Common myeloid progenitor, CD34-positive (primary cell): ENCODE results near the gene TRAF5.

Source experiments
- CTCF ChIA-PET: fragments of 350-600 bp; sonication (Branson Sonifier 250); formaldehyde crosslinking; loops from one replicate; lab custom pipeline; 2021; ENCODE audit warnings: antibody characterized with exemption; lab: Charles Lee
- POLR2A ChIA-PET: fragments of 350-600 bp; sonication (Branson Sonifier 250); formaldehyde crosslinking; loops from one replicate; lab custom pipeline; 2021; ENCODE audit warnings: antibody characterized with exemption; lab: Charles Lee
- DNase-seq, 3 donors: peaks; one replicate each; pipeline versions ENCODE4 v3.0.0 to v3.0.0-alpha.2; 2013
- H3K27ac ChIP-seq, 2 experiments: 1 replicate in 1 of 2; 2 replicates in 1 of 2; pipeline ENCODE4 v1.7.0; 2013; ENCODE audit warnings: inconsistent platforms in 2 of 2, low read length in 2 of 2, mild to moderate bottlenecking in 2 of 2, low read depth in 1 of 2, moderate library complexity in 1 of 2; ENCODE audit not compliant: severe bottlenecking in 2 of 2, insufficient read depth in 1 of 2, poor library complexity in 1 of 2
- H3K27me3 ChIP-seq, 5 experiments: replicated peaks in 2 of 5; 1 replicate in 3 of 5; 2 replicates in 2 of 5; pipeline versions ENCODE4 v1.6.1 to v1.7.0; 2013; ENCODE audit warnings: low read length in 4 of 5, mild to moderate bottlenecking in 2 of 5, moderate library complexity in 2 of 5, inconsistent platforms in 1 of 5; ENCODE audit not compliant: insufficient read depth in 5 of 5, control insufficient read depth in 4 of 5
- H3K36me3 ChIP-seq, 4 experiments: 1 replicate in 2 of 4; 2 replicates in 2 of 4; pipeline versions ENCODE4 v1.6.1 to v1.7.0; 2013; ENCODE audit warnings: low read length in 3 of 4, control low read depth in 1 of 4, mild to moderate bottlenecking in 1 of 4; ENCODE audit not compliant: control insufficient read depth in 4 of 4, insufficient read depth in 4 of 4
- H3K4me1 ChIP-seq, 4 experiments: 1 replicate in 3 of 4; 2 replicates in 1 of 4; pipeline versions ENCODE4 v1.6.1 to v1.7.1; 2013; ENCODE audit warnings: low read length in 3 of 4, mild to moderate bottlenecking in 3 of 4, control low read depth in 1 of 4, inconsistent platforms in 1 of 4, moderate library complexity in 1 of 4; ENCODE audit not compliant: control insufficient read depth in 4 of 4, insufficient read depth in 4 of 4; ENCODE audit errors: control extremely low read depth in 1 of 4
- H3K4me3 ChIP-seq, 7 experiments: 1 replicate in 4 of 7; 2 replicates in 3 of 7; pipeline versions ENCODE4 v1.5.1 to v1.7.0; 2013; ENCODE audit warnings: mild to moderate bottlenecking in 7 of 7, low read length in 6 of 7, moderate library complexity in 6 of 7, inconsistent platforms in 2 of 7, low read depth in 2 of 7, control low read depth in 1 of 7; ENCODE audit not compliant: insufficient read depth in 4 of 7, control insufficient read depth in 1 of 7; ENCODE audit errors: extremely low read depth in 1 of 7
- H3K9me3 ChIP-seq, 5 experiments: 1 replicate in 4 of 5; 2 replicates in 1 of 5; pipeline versions ENCODE4 v1.6.1 to v1.7.1; 2013; ENCODE audit warnings: low read length in 4 of 5, mild to moderate bottlenecking in 2 of 5, inconsistent platforms in 1 of 5, low read depth in 1 of 5, moderate library complexity in 1 of 5; ENCODE audit not compliant: control insufficient read depth in 4 of 5, insufficient read depth in 2 of 5; ENCODE audit errors: control extremely low read depth in 1 of 5
- WGBS: methylation state at CpG from one replicate; pipeline ENCODE4 v1.1.5; 2013; ENCODE audit not compliant: insufficient coverage; 5-methylcytosine and 5-hydroxymethylcytosine counted together

The TRAF5 gene

DNA sequence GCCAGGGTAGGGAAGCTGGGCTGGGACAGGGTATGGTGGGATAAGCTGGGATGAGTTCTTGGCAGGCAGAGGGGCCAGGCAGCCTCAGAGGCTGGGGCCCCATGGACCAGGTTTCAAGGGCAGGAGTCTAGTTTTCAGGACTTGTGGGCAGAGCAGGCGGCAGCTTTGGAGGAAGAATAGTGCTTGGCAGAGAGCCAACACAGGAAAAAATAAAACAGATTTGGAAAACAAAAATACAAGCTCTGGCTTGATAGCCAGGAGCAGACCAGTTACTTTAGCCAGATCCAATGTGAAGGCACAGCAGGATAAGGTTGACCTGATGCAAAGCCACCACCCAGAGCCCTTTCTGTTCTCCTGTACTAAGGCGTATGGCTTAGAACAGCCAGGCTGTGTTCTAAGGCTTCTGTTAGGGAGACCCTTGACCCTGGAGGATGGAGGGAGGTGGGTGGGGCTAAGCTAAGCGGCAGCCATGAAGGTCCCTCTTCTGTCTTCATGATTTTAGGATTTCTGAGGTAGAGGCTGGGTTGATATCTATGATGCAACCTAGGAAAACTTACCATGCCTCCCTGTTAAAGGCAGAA is 5.5 kb downstream of the TRAF5 start:
- Histone ChIP-seq H3K4me1 (peaks cover 27 to 78% (median 68%) of the 10 kb centered on the region in 4 experiments), H3K27me3 (no peaks in the 10 kb centered on the region), H3K36me3 (peaks cover 0 to 6% (median 0%) of the 10 kb centered on the region in 4 experiments), H3K9me3 (no peaks in the 10 kb centered on the region), H3K27ac (peak overlapping the region in 1 of 2 experiments; percentile 32), H3K4me3 (no peak overlapping the region)
- DNase-seq: no peak
- ChIA-PET POLR2A (interaction anchor here (0.6 kb wide), 1 partner anchor 374 kb away, joined by 5 read pairs; no protein-coding TSS in a partner anchor), CTCF (interaction anchor here (1.1 to 2.5 kb wide), 4 partner anchors 8 to 138 kb away, joined by 4 to 12 read pairs (median 6); no protein-coding TSS in a partner anchor)
- WGBS: 63% methylated on average over 1 of the region's 3 CpGs

DNA sequence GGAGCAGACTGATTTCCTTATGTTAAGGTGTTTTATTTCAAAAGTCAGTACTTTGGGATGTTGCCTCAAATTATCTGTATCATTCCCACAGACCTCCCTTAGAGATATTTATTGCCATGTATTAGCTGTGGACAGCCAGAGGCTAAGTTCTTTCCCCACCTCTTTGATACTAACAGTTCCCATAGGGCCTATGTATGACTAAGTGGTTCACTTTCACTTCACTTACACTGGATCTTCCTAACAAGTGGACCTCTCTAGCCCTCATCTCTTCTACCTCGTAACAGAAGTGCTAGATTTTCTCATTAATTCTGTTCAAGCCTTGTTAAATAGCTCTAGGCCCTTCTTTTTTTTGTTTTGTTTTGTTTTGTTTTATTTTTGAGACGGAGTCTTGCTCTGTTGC is 6.2 kb downstream of the TRAF5 start:
- Histone ChIP-seq H3K27ac (no peak overlapping the region), H3K36me3 (peaks cover 0 to 6% (median 0%) of the 10 kb centered on the region in 4 experiments), H3K27me3 (no peaks in the 10 kb centered on the region), H3K4me3 (no peak overlapping the region), H3K4me1 (peaks cover 22 to 79% (median 67%) of the 10 kb centered on the region in 4 experiments), H3K9me3 (no peaks in the 10 kb centered on the region)
- WGBS: 90% methylated on average over 2 of the region's 2 CpGs
- CTCF ChIA-PET: interaction anchor here (0.9 to 2.5 kb wide), 4 partner anchors 9 to 181 kb away, joined by 3 to 12 read pairs (median 6); no protein-coding TSS in a partner anchor
- DNase-seq: no peak
- POLR2A ChIA-PET: interaction anchor here (0.6 kb wide), 1 partner anchor 203 kb away, joined by 3 read pairs; no protein-coding TSS in a partner anchor

DNA sequence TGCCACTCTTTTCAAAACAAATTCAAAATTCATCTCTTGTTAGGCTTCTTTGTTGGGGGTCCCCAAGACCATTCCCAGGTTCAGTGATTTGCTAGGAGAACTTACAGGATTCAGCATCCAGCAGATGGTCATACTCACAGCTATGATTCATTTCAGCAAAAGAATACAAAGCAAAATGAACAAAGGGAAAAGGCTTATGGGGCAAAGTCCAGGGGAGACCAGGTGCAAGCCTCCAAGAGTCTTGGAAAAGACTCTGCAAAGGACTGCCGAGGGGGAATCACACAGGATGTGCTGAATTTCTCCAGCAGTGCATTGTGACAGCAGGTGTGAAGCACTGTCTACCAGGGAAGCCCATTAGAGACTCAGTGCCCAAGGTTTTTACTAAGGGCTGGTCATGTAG is 7.3 kb downstream of the TRAF5 start:
- no peak overlapping the region for H3K27ac ChIP-seq

GRCh38 chr1:211334986-211335385 is 8.4 kb downstream of the TRAF5 start:
- no peak for DNase-seq
- WGBS: 100% methylated on average over 1 of the region's 4 CpGs
- H3K4me1 ChIP-seq: peaks cover 11 to 72% (median 60%) of the 10 kb centered on the region in 4 experiments
- H3K27ac ChIP-seq: peak overlapping the region in 1 of 2 experiments; percentile 67
- H3K27me3 ChIP-seq: no peaks in the 10 kb centered on the region
- H3K36me3 ChIP-seq: peaks cover 0 to 6% (median 0%) of the 10 kb centered on the region in 4 experiments
- CTCF ChIA-PET: interaction anchor here (1.3 to 11.5 kb wide), 3 partner anchors 9 to 143 kb away, joined by 3 to 109 read pairs (median 5); partner anchors contain the start of gene TRAF5
- H3K9me3 ChIP-seq: no peaks in the 10 kb centered on the region
- POLR2A ChIA-PET: interaction anchor here (0.8 kb wide), 1 partner anchor 11 kb away, joined by 3 read pairs; no protein-coding TSS in a partner anchor
- H3K4me3 ChIP-seq: no peak overlapping the region

More for the DNA sequence above, 7.3 kb downstream of the TRAF5 start:
- DNase-seq: no peak
- H3K4me3 ChIP-seq: no peak overlapping the region
- peaks cover 0 to 6% (median 0%) of the 10 kb centered on the region in 4 experiments for H3K36me3 ChIP-seq
- ChIA-PET CTCF (no interaction called here), POLR2A (no interaction called here)
- no peaks in the 10 kb centered on the region for H3K9me3 ChIP-seq
- H3K4me1 ChIP-seq: peaks cover 18 to 72% (median 60%) of the 10 kb centered on the region in 4 experiments
- no peaks in the 10 kb centered on the region for H3K27me3 ChIP-seq
- 100% methylated on average over 1 of the region's 1 CpG for WGBS

GRCh38 chr1:211335522-211336157 is 9.0 kb downstream of the TRAF5 start:
- WGBS: 20% methylated on average over 2 of the region's 3 CpGs
- ChIA-PET CTCF (interaction anchor here (0.9 to 11.5 kb wide), 5 partner anchors 10 to 143 kb away, joined by 3 to 109 read pairs (median 5); partner anchors contain the start of gene TRAF5), POLR2A (interaction anchor here (0.8 kb wide), 1 partner anchor 12 kb away, joined by 3 read pairs; no protein-coding TSS in a partner anchor)
- no peaks in the 10 kb centered on the region for H3K9me3 ChIP-seq
- H3K4me3 ChIP-seq: peak overlapping the region in 4 of 7 experiments; percentile 7 to 49 (median 41)
- H3K4me1 ChIP-seq: peaks cover 11 to 68% (median 55%) of the 10 kb centered on the region in 4 experiments
- peaks cover 0 to 4% (median 0%) of the 10 kb centered on the region in 4 experiments for H3K36me3 ChIP-seq
- H3K27me3 ChIP-seq: no peaks in the 10 kb centered on the region
- no peak for DNase-seq
- peak overlapping the region in 1 of 2 experiments; percentile 67 for H3K27ac ChIP-seq

GRCh38 chr1:211336161-211336560 is 9.5 kb downstream of the TRAF5 start:
- H3K27ac ChIP-seq: peak overlapping the region in 1 of 2 experiments; percentile 67
- peak overlapping the region in 4 of 7 experiments; percentile 7 to 49 (median 41) for H3K4me3 ChIP-seq
- H3K4me1 ChIP-seq: peaks cover 11 to 69% (median 58%) of the 10 kb centered on the region in 4 experiments
- DNase-seq: no peak
- ChIA-PET CTCF (interaction anchor here (0.8 to 11.5 kb wide), 5 partner anchors 8 to 140 kb away, joined by 3 to 109 read pairs (median 3); partner anchors contain the start of gene TRAF5), POLR2A (no interaction called here)
- no peaks in the 10 kb centered on the region for H3K9me3 ChIP-seq
- WGBS: 100% methylated on average over 1 of the region's 3 CpGs
- no peaks in the 10 kb centered on the region for H3K36me3 ChIP-seq
- no peaks in the 10 kb centered on the region for H3K27me3 ChIP-seq
